ENCODE measurements around the gene MET. TPM values are rescaled to one million over a fixed set of nuclear protein-coding genes. Genes with fewer than 3 reads are reported as not detected.

The MET gene
- total RNA-seq, 1 experiment from 2014 or later, result 5.0 TPM

DNA sequence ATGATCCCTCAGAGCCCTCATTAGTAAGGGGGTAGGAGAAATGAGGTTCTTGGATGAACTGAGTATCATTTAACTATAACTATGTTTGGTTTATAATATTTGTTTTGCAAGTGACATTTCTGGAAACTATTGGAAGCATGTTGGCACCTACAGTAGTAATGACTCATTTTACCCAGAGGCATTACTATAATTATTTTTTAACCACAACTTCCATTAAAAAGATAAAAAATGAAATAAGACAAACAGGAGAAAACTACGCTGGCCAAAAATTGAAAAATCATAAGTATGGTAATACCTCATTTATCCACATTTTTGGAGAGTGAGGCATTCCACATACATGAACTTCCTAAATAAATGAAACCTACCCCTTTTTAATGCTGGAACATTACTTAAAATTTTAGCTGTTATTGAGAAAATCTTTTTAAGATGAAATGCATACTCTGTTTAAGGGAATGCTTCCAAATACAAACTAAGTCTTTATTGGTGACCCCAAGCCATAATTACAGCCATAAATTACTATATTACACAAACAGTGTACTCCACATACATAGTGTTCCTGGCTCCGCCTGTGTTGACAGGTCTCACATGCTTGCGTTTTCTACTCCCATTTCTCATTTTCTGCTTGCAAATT is 105.8 kb downstream of the MET start:
- Histone ChIP-seq H3K14ac (ENCODE audit: insufficient read depth, low read length) (no peak overlapping the region), H3K27me3 (ENCODE audit: insufficient read depth, low read length) (no peaks in the 10 kb centered on the region), H2AK5ac (ENCODE audit: insufficient read length, low read length) (no peak overlapping the region), H3K23ac (ENCODE audit: insufficient read length, low read depth, low read length) (no peak overlapping the region), H2BK5ac (ENCODE audit: insufficient read length, low read length) (no peak overlapping the region), H2AFZ (ENCODE audit: low read length) (no peak overlapping the region), H2BK20ac (ENCODE audit: low read depth, low read length, poor library complexity, severe bottlenecking) (no peak overlapping the region), H3K9me3 (ENCODE audit: control insufficient read depth, low read depth, low read length) (no peaks in the 10 kb centered on the region), H4K8ac (replicated peaks; ENCODE audit: insufficient read length, low read depth, low read length) (no peak overlapping the region), H3K23me2 (ENCODE audit: insufficient read length, low read depth, low read length, poor library complexity, severe bottlenecking) (no peaks in the 10 kb centered on the region), H3K4me2 (ENCODE audit: insufficient read depth, insufficient read length, low read length) (no peak overlapping the region), H3K79me1 (ENCODE audit: insufficient read depth, low read depth, low read length, poor library complexity, severe bottlenecking) (no peaks in the 10 kb centered on the region), H2BK120ac (ENCODE audit: low read depth, low read length, poor library complexity, severe bottlenecking) (no peak overlapping the region), H2BK15ac (ENCODE audit: low read depth, low read length) (no peak overlapping the region), H2BK12ac (ENCODE audit: insufficient read length, low read depth, low read length) (no peak overlapping the region), H3K27ac (ENCODE audit: insufficient read length, low read depth, low read length) (no peak overlapping the region), H3T11ph (ENCODE audit: low read length) (no peak overlapping the region), H3K56ac (ENCODE audit: insufficient read length, low read depth, low read length) (no peak overlapping the region), H3K18ac (ENCODE audit: insufficient read length, low read depth, low read length) (no peak overlapping the region), H3K79me2 (ENCODE audit: insufficient read depth, low read length) (no peaks in the 10 kb centered on the region), H3K4ac (ENCODE audit: low read depth, low read length) (no peak overlapping the region), H4K20me1 (ENCODE audit: control insufficient read depth, insufficient read depth, insufficient read length) (no peaks in the 10 kb centered on the region), H3K4me1 (ENCODE audit: insufficient read depth, low read length) (peaks cover 6% of the 10 kb centered on the region; the same call in 1 of the 2 replicates), H4K91ac (ENCODE audit: insufficient read length, low read depth, low read length) (no peak overlapping the region), H4K5ac (ENCODE audit: insufficient read length, low read depth, low read length) (no peak overlapping the region), H3K9ac (ENCODE audit: extremely low read depth, insufficient read length, low read length) (no peak overlapping the region)
- Mint-ChIP-seq H3K27me3 (ENCODE audit: low read depth) (peaks cover 32% of the 10 kb centered on the region), H3K4me3 (no peak overlapping the region), H3K9me3 (peaks cover 0 to 4% of the 10 kb centered on the region in 2 experiments; a peak in 1 of 5 replicates), H3K36me3 (ENCODE audit: insufficient read depth in 1 of 3, low read depth in 3 of 3) (no peaks in the 10 kb centered on the region), H3K27ac (no peak overlapping the region), H3K4me1 (peaks cover 30% of the 10 kb centered on the region in 2 experiments)
- no peak for DNase-seq
- no CpG with 5 or more reads among the region's 3 CpGs for WGBS (ENCODE audit: extremely low coverage, insufficient read length, low lambda C conversion rate)
- TF ChIP-seq, protein P1, sequence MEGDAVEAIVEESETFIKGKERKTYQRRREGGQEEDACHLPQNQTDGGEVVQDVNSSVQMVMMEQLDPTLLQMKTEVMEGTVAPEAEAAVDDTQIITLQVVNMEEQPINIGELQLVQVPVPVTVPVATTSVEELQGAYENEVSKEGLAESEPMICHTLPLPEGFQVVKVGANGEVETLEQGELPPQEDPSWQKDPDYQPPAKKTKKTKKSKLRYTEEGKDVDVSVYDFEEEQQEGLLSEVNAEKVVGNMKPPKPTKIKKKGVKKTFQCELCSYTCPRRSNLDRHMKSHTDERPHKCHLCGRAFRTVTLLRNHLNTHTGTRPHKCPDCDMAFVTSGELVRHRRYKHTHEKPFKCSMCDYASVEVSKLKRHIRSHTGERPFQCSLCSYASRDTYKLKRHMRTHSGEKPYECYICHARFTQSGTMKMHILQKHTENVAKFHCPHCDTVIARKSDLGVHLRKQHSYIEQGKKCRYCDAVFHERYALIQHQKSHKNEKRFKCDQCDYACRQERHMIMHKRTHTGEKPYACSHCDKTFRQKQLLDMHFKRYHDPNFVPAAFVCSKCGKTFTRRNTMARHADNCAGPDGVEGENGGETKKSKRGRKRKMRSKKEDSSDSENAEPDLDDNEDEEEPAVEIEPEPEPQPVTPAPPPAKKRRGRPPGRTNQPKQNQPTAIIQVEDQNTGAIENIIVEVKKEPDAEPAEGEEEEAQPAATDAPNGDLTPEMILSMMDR (conservative IDR thresholded peaks at IDR 0.05), result no peak

Measured in H9 (cell line).